Measurements from ENCODE around the gene S100G. TPM values are rescaled to one million over a fixed set of nuclear protein-coding genes. Genes with fewer than 3 reads are reported as not detected.

The S100G gene
- total RNA-seq, 2 donors from 2014 or later = not detected

Other genes starting within 250 kb of the S100G start
- 10 to 100 TPM in 1 of 2 donors, 1 to 10 TPM in 1; 7.9 to 12.0 TPM for gene CTPS2, start 62.5 kb downstream of the S100G start, total RNA-seq
- gene SYAP1, start 69.5 kb downstream of the S100G start, total RNA-seq = 10 to 100 TPM; 18.3 to 22.2 TPM
- 10 to 100 TPM; 11.1 to 19.9 TPM for gene TXLNG, start 136.3 kb downstream of the S100G start, total RNA-seq
- gene RBBP7, start 220.2 kb downstream of the S100G start, total RNA-seq = 10 to 100 TPM; 71.2 to 92.4 TPM